NOMO-1 treated with DMSO at 0.1 percent for 48 hours (cell line): ENCODE measurements around the gene SPRED3.
"Not testable (repeated sequence)": the region's sequence is repeated elsewhere in the genome, so short reads cannot be mapped to it uniquely, and the experiment has no call there.

ENCODE experiments used
- DNase-seq: peaks from one replicate; lab custom pipeline; 2025; ENCODE audit not compliant: unreplicated experiment; lab: John Stamatoyannopoulos, UW

SPRED3 gene

DNA sequence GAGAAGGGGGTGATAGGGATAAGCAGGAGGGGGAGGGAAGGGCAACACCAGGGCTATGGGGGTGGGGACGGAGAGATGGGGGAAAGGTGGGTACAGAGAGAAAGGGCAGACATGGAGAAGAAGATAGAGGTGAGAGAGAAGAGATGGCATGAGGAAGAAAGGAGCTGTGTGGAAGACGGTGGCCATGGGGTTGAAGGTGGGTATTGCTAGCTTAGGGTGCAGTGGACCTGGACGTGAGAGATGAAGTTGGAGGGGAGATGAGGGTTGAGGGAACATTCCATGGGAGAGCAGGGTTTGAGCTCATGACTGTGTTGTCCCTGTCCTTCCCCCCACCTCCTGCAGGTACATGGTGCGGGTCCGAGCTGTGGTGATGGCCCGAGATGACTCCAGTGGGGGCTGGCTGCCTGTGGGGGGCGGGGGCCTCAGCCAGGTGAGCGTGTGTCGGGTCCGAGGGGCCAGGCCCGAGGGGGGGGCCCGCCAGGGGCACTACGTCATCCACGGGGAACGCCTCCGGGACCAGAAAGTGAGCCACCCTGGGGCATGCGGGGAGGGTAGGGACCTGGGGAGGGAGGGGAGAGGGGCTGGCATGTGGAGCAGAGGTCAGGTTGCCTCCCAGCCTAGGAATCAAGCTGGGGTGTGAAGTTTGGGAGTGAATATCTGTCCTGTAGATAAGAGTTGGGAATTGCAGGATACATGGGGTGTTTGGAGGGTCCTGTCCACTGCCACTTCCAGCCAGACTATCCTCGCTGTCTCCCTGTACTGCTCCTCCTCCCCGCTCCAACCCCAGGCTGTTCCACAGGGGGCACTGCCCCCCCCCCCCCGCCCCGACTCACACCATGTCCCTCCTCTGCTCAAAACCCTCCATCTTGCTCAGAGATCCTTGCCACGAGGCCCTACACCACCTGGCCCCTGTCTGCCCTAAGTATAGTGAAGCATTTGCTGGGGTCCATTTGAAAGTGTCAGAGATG lies 1.7 kb downstream of the SPRED3 start:
- no peak for DNase-seq

- DNase-seq = no peak
These were observed 3.5 kb downstream of the SPRED3 start for GRCh38 chr19:38391911-38392464.

DNA sequence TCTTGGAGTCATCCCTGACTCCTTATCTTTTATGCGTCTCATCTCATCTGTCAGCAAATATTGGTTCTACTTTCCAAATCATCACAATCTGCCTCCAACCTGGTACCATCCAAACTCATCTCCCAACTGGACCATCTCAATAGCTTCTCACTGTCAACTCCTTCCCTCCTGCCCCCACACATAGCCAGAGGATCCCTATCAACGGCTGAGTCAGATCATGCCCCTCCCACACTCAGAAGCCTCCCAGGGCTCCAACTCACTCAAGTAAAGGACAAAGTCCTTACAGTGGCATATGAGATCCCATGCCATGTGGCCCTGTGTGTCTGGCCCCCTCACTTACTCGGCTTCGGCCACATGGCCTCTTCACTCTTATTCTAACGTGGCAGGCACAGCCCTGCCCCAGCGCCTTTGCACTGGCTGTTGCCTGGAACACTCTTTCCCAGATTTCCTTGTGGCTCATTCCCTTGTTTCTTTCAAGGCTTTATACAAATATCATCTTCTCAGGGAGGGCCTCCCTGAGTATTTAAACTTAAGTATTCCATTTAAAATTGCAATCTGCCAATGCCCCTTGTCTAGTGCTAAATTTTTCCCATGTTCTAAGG lies 4.3 kb downstream of the SPRED3 start:
- no peak for DNase-seq

DNA sequence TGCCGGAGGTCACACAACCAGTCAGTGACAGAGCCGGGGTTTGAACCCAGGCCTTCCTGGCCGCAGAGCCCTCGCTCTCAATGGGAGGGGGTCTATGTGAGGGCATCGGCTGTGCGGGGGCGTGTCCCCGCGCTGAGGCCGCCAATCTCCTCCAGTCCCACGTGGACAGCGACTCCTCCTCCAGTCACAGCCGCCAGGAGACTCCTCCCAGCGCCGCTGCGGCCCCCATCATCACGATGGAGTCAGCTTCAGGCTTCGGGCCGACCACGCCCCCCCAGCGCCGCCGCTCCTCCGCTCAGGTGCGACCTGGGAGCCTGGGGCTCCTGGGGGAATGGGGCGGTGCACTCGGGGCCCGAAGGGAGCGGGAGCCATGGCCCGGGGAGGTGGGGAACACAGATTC lies 6.0 kb downstream of the SPRED3 start:
- DNase-seq = no peak

DNA sequence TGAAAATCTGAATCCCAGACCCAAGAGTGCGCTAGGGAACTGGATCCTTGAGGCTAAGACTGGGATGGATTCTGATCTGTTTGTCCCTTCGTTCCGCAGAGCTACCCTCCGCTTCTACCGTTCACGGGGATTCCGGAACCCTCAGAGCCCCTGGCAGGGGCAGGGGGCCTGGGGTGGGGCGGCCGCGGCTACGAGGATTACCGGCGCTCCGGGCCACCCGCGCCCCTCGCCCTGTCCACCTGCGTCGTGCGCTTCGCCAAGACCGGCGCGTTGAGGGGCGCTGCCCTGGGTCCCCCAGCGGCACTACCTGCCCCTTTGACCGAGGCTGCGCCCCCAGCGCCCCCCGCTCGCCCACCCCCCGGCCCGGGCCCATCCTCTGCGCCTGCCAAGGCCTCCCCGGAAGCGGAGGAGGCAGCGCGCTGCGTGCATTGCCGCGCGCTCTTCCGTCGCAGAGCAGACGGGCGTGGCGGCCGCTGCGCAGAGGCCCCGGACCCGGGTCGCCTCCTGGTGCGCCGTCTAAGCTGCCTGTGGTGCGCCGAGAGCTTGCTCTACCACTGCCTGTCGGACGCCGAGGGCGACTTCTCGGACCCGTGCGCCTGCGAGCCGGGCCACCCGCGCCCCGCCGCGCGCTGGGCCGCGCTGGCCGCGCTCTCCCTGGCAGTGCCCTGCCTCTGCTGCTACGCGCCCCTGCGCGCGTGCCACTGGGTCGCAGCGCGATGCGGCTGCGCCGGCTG lies 7.1 kb downstream of the SPRED3 start:
- no peak for DNase-seq

DNA sequence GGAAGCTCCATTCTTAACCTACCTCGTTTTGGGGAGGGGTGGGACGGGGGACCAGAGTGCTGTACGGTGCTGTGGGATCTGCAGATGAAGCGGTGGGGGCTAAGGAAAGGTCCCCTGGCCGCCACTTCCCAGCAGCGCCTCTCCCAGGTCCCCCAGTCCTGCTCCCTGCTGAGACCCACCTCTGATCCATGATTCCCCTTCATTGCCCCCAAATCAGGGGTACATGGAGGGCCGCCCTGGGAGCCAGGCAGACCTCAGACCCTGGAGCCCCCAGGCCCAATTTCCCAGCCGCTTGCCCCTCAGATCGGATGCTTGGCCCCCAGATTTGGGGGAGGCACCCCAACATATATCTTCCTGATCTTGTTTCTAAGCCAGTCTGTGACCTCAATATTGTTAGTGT lies 10.6 kb downstream of the SPRED3 start:
- no peak for DNase-seq

DNA sequence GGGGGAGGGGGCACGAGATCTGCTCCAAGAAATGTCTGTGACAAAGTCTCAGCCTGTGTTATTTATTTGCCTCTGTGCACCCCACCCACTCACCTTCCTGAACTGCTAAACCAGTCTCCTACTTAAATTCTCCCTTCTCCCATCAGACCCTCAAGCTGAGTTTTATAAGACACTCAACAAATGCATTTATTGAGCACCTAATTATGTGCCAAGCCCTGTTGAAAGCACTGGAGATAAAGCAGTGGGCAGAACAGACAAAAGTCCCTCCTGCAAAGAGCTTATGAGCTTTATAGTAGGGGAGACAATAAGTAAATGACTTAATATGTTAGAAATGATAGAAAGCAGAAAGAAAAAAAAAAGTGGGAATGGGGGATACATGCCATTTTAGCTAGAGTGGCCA lies 11.0 kb downstream of the SPRED3 start:
- DNase-seq = no peak

DNA sequence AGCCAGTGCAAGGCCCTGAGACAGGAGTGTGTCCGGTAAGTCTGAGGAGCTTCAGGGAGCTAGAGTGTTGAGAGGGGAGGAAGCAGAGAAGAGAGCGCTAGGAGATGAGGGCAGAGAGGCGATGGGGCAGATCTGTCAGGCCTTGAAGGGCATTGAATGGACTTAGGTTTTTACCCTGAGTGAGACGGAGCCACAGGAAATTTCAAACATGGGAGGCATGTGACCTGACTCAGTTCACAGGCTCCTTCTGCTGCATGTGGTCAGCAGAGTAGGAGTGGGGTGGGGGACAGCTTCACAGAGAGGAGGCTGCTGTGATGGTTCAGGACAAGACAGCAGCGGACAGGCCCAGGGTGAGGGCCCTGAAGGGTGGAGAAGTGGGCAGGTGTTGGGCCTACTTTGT lies 11.9 kb downstream of the SPRED3 start:
- DNase-seq = no peak

DNA sequence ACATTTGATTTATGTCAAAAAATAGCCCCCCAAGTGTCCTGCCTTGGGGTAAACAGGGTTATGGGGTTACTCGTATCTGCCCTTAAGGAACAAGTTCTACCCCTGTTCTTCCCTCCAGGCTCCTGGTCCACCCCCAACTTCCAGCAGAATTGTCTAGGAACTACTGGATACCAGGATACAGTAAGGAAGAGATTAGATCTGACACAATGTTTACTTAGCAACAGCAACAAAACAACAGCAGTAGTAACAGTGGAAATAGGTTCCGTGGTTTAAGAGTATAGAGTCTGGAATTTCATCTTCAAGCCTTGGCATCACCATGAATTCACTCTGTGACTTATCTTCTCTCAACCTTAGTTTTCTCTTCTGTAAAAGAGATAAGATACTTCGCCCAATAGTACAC lies 12.7 kb downstream of the SPRED3 start:
- no peak for DNase-seq

DNA sequence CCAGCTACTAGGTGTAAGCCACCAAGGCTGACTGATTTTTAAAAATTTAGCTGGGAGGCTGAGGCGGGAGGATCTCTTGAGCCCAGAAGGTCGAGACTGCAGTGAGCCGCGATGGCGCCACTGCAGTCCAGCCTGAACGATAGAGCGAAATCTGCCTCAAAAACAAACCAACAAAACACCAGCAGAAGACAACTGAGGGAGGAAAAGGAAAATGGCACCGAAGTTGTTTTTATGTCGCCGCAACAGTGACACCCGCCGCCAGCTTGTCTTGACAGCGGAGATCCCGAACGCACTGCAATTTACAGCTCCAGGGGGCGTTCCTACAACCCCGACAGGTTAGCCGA lies 14.1 kb downstream of the SPRED3 start:
- DNase-seq = no peak

GRCh38 chr19:38402967-38403674 lies 14.6 kb downstream of the SPRED3 start, which contains the start of gene FAM98C:
Gene FAM98C, plus strand, starts transcription at chr19:38403093. Its CDS starts 61 bp downstream, at chr19:38403154.
- peak; percentile 97 for DNase-seq

DNA sequence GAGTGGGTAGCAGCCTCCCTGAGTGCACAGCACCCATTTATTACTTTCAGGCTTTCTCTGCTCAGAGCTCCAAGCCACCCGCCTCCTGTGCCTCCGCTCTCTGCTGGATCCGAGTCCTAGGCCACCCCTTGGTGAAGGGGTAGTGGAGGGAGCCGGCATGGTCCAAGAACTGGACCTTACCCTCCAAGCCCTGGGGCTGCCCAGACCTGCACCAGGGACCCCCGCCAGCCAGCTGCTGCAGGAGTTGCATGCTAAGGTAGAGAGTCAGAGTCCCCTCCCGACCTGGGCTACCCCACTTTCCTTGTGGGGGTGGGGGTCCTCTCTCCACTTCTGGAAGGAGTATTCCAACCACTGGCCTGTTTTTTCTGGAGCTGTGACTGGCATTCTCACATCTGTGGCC lies 16.4 kb downstream of the SPRED3 start:
- DNase-seq = no peak

DNA sequence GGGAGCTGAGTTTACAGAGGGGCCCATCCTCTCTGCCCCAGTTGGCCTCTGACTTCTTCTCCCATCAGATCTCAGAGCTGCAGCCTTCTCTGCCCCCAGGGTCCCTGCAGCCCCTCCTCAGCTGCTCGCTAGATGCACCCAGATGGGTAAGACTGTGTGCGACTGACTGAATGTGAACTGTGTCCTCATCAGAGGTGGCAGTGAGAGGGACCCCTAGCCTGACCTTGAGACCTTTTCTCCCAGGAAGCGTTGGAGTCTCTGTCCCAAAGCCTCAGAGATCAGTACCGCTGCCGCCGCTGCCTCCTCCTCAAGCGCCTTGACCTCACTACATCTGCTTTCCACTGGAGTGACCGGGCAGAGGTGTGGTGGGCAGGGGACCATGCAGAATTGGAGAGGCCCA lies 16.8 kb downstream of the SPRED3 start:
- no peak for DNase-seq

- no peak for DNase-seq
These were observed 21.2 kb downstream of the SPRED3 start for GRCh38 chr19:38409631-38410133.

GRCh38 chr19:38410407-38410806 lies 21.9 kb downstream of the SPRED3 start:
- DNase-seq = not testable (repeated sequence)

DNA sequence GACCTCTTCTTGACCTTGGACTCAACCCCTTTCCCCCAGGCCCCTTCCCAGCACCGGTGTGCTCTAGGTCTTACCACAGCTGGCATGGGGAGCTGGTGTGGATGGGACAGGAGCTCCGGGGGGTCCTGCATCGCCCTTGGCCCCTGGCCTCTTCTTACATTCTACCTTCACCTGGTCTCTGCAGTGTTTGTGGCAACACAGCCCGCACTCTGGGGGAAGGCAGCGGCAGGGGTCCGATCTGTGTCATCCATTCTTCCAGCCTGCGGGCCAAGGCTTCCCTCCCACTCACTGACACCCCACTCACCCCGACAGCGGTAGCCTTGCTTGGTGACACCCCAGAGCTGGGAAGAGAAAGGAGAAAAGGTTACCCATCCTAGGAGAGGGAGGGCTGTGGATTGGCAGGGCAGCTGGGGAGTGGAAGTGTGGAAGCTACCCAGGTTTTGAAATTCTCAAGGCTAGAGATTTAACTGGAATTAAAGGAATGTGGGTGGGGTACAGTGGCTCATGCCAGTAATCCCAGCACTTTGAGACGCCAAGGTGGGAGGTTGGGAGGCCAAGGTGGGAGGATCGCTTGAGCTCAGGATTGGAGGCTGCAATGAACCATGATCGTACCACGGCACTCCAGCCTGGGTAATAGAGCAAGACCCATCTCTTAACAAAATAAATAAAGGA lies 22.7 kb downstream of the SPRED3 start:
- DNase-seq = no peak

GRCh38 chr19:38411898-38412297 lies 23.4 kb downstream of the SPRED3 start:
- not testable (repeated sequence) for DNase-seq

GRCh38 chr19:38412491-38412890 lies 24.0 kb downstream of the SPRED3 start:
- DNase-seq = no peak

- no peak for DNase-seq
These were observed 24.5 kb downstream of the SPRED3 start for GRCh38 chr19:38412961-38413360.

GRCh38 chr19:38413416-38413815 lies 24.9 kb downstream of the SPRED3 start:
- no peak for DNase-seq
